Dermis microvascular lymphatic vessel endothelial cell (primary cell): Measurements from ENCODE around the gene PSMF1. TPM values are rescaled to one million over a fixed set of nuclear protein-coding genes. Genes with fewer than 3 reads are reported as not detected.
A peak's percentile ranks its signal among the peaks of the same experiment; 100 is the strongest.

Experiments used
- DNase-seq, 2 donors: peaks; one replicate each; pipeline versions ENCODE4 v3.0.0 to v3.0.0-alpha.2; 2010; ENCODE audit warnings: low read depth in 2 of 2
- total RNA-seq: library from RNA; depleted of rRNA; stranded (reverse); fragments of >200 nt; gene quantifications from 2 replicates; pipeline ENCODE4 v1.2.1, GENCODE V29; 2014

PSMF1 gene
- total RNA-seq = 28.4 and 34.5 TPM in 2 replicates

GRCh38 chr20:1118336-1119127 lies at the start of gene PSMF1:
Gene PSMF1, plus strand, starts transcription at chr20:1118602. Its CDS starts 172 bp downstream, at chr20:1118774.
- DNase-seq = peak; percentile 75 to 92

DNA sequence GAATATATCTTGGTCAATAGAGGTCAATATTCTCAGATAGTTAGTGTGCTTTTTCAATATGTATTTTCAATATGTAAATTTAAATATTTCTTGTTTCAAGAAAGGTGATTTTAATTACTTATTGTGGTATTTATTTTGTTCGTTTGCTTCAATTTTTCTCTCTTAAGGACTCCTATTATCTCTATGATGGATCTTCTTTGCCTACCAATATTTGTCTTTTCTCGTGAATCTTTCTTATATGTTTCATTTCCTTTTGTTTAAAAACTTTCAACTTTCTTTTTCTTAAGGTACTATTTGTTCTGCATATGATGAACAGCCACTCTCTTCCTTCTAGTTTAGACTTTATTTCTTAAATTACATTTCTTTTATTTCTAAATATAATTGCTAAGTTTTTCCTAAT lies 46.1 kb upstream of the PSMF1 start:
- DNase-seq = no peak

DNA sequence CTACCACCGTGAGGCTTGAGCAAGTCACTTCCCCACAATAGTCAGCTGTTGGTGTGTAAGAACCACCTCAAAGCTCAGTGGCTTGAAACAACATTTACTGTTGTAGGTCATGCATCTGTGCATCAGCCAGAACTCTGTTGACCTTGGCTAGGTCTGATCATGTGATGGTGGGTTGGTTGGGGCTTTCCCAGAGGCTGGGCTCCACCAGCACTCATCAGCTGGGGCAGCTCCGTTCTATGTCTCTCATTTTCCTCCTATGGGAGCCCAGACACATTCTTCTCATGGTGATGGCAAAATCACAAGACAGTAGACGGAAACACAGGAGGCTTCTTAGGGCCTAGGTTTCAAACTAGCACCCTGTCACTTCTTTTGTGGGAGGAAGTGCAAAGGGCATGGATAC lies 42.8 kb upstream of the PSMF1 start:
- no peak for DNase-seq

DNA sequence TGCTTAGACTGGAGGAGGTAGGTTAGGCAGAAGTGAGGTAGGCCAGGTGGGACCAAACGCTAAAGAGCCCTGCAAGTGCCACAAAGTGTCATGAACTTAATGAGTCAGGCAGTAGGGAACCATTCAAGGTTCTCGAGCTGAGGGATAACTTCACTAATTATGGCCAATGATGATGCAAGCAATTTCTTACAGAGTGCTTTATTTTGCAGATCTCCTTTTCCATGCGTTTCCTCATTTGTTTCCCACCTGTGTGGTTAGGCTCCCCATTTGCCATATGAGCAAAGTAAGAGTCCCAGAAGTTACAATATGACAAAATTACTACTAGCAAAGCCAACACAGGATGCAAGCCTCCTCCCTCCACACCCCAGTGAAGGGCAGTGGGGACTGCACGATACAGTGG lies 36.5 kb upstream of the PSMF1 start:
- DNase-seq = no peak

- DNase-seq = no peak
These were observed 34.8 kb upstream of the PSMF1 start for GRCh38 chr20:1083431-1084080.

- DNase-seq = no peak
These were observed 32.7 kb upstream of the PSMF1 start for GRCh38 chr20:1085492-1086276.

DNA sequence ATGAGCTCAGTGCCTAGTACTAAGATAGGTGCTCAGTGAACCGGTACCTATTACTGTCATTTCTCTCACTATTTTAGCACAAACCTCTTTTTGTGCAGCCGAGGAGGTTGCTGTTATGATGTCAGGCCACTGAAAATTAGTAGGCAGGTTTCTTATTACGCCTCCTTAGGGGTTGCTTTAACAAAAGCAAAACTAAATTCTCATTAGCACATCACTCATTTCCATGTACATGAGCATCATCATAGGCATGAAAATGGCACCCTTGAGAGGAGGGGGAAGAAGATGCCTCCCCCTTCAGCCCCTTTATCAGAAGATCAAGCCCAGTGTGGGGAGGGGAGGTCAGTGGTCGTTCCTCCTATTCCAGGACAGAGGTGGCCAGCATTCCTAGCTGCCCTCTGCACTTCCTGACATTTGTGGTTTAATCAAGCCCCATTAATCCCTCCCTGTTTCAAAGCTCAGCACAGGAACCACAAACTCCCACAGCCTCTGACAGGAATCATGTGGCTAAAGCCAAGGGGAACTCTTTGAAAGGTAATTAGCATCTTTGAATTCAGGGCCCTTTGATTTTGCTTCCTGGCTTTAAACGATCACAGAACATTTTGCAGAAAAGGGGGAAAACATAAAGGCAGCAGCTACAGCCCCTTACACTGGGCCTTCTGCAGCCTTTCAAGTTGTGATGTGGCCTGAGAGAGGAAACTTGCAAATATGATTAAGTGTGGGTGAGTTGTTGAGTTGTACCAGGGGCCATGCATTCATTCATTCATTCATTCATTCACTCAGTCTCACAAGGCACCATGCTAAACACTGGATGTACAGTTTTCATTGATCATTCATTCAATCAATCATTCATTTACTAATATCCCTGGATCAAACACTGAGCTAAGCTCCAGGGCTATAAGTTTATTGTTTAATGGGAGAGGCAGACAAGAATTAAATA lies 31.9 kb upstream of the PSMF1 start:
- no peak for DNase-seq

DNA sequence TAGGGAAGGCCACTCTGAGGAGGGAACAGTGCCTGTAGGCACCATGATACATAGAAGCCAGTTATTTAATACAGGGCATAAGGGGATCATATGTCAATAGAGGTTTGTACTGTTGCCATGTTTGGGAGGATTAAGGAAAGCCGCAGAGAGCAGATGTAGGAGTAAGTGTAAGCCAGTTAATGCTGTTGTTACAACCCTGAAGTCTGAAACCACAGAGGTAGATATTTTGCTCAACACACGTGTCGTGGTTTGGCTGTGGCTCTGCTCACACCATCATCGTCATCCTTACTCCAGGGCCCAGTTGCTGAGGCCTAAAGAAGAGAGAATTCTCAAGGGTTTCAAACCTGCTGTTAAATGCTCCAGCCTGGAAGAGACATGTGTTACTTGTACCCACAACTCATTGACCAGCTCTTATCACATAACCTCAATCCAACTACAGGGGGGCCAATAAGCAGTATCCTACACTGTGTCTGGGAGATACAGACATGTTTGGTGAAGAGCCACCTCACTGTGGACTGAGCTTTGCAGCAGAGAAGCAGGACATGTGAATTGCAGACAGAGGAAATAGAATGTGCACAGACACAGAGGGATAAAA lies 31.0 kb upstream of the PSMF1 start:
- no peak for DNase-seq

- peak in 1 of 2 donors; percentile 7 for DNase-seq
These were observed 23.7 kb upstream of the PSMF1 start for GRCh38 chr20:1094751-1095150.

DNA sequence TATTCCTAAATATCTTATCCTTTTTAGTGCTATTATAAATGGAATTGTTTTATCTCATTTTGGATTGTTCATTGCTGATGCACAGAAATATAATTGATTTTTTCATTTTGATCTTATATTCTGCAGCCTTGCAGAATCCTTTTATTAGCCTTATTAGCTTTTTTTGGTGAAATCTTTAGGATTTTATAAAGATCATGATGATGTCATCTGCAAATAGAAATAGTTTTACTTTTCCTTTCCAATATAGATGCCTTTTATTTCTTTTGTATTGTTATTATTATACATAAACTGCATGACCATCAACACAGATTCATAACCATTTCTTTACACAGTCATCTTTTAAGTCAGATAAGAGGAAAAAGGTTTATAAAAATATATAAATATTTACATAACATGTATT lies 16.9 kb upstream of the PSMF1 start:
- no peak for DNase-seq

GRCh38 chr20:1102016-1102415 lies 16.4 kb upstream of the PSMF1 start:
- no peak for DNase-seq

- DNase-seq = no peak
These were observed 14.7 kb upstream of the PSMF1 start for GRCh38 chr20:1103751-1104150.

- DNase-seq = no peak
These were observed 12.7 kb upstream of the PSMF1 start for GRCh38 chr20:1105599-1106194.

GRCh38 chr20:1107176-1107575 lies 11.2 kb upstream of the PSMF1 start:
- DNase-seq = no peak

- peak; percentile 20 to 47 for DNase-seq
These were observed 9.9 kb upstream of the PSMF1 start for GRCh38 chr20:1108437-1108920.

GRCh38 chr20:1112908-1113307 lies 5.5 kb upstream of the PSMF1 start:
- DNase-seq = no peak

GRCh38 chr20:1118004-1118335 lies 432 bp upstream of the PSMF1 start:
- no peak for DNase-seq

DNA sequence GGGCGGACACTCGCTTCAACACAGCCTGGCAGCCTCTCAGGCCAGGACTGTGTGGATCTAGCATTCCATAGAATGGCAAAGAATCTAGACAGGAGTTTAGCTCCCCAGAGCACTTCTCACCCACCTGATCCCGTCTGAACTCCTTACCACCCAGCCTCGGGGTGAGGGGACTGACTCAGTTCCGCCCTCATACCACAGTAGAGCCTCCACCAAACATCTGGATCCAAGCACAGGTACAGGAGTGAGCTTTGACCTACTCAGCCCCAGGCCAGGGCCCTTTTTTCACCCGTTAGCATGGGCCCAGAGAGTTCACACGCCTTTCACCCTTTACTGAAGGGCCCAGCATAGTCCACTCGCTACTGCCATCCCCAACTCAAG lies 715 bp downstream of the PSMF1 start:
- no peak for DNase-seq

- DNase-seq = no peak
These were observed 1.1 kb downstream of the PSMF1 start for GRCh38 chr20:1119524-1119923.

GRCh38 chr20:1121429-1121828 lies 3.0 kb downstream of the PSMF1 start:
- DNase-seq = no peak
